GM10266 (cell line): Measurements from ENCODE around the gene CRTAC1.

Experiments used
- DNase-seq: peaks from one replicate; pipeline ENCODE4 v3.0.0; 2012; ENCODE audit errors: extremely low spot score
- CTCF ChIP-seq: IDR thresholded peaks from 2 replicates; pipeline ENCODE4 v1.5.1; 2012; ENCODE audit warnings: mild to moderate bottlenecking, low read depth; ENCODE audit not compliant: control insufficient read depth, insufficient read depth; ENCODE audit errors: missing control alignments

Gene CRTAC1

GRCh38 chr10:98000346-98000745 is 30.1 kb downstream of the CRTAC1 start:
- TF ChIP-seq CTCF: no peak
- DNase-seq: no peak

GRCh38 chr10:97999923-98000248 is 30.5 kb downstream of the CRTAC1 start:
- no peak for DNase-seq
- TF ChIP-seq CTCF: no peak

- DNase-seq: no peak
- no peak for TF ChIP-seq CTCF
Observed at GRCh38 chr10:97999066-97999922, 31.1 kb downstream of the CRTAC1 start.

GRCh38 chr10:97991871-97992270 is 38.5 kb downstream of the CRTAC1 start:
- no peak for DNase-seq
- no peak for TF ChIP-seq CTCF

- DNase-seq: no peak
- TF ChIP-seq CTCF: no peak
Observed at GRCh38 chr10:97981816-97982215, 48.6 kb downstream of the CRTAC1 start.

GRCh38 chr10:97977673-97978072 is 52.7 kb downstream of the CRTAC1 start:
- no peak for DNase-seq
- no peak for TF ChIP-seq CTCF

GRCh38 chr10:97975598-97975997 is 54.8 kb downstream of the CRTAC1 start:
- no peak for DNase-seq
- no peak for TF ChIP-seq CTCF
